B cell (primary cell): ENCODE results near the gene AIF1. TPM values are rescaled to one million over a fixed set of nuclear protein-coding genes. Genes with fewer than 3 reads are reported as not detected.

ENCODE experiments used
- ATAC-seq: fragments of 200-7000 bp; cut with Tn5 transposase; one replicate; pipeline ENCODE4 v1.10.0; 2021; ENCODE audit warnings: low read depth, mild to moderate bottlenecking, moderate number of reproducible peaks, moderate library complexity
- CTCF ChIA-PET: fragments of 350-600 bp; sonication (Branson Sonifier 250); formaldehyde crosslinking; loops from one replicate; lab custom pipeline; 2021; ENCODE audit warnings: antibody characterized with exemption, inconsistent platforms; lab: Charles Lee
- POLR2A ChIA-PET: fragments of 350-600 bp; sonication (Branson Sonifier 250); formaldehyde crosslinking; loops from one replicate; lab custom pipeline; 2021; ENCODE audit warnings: antibody characterized with exemption; lab: Charles Lee
- DNase-seq: peaks from one replicate; pipeline ENCODE4 v3.0.0; 2013
- H2AFZ ChIP-seq: 2 replicates; pipeline ENCODE4 v1.6.1; 2012; ENCODE audit warnings: mild to moderate bottlenecking, low read depth, low read length; ENCODE audit not compliant: insufficient read depth, poor library complexity, severe bottlenecking
- H3K27ac ChIP-seq, 2 donors: 1 replicate in 1 of 2; 2 replicates in 1 of 2; pipeline ENCODE4 v1.5.1; 2012 to 2013; ENCODE audit warnings: low read length in 2 of 2, mild to moderate bottlenecking in 2 of 2, moderate library complexity in 1 of 2
- H3K27me3 ChIP-seq, 4 experiments: fragments of 200-600 bp in 1 of 4; sonication (generic) in 1 of 4; replicated peaks in 1 of 4; 1 replicate in 2 of 4; 2 replicates in 2 of 4; pipeline versions ENCODE4 v1.6.1 to v1.7.0; 2013 to 2016; ENCODE audit warnings: low read length in 3 of 4, mild to moderate bottlenecking in 2 of 4, mixed read lengths in 1 of 4, moderate library complexity in 1 of 4; ENCODE audit not compliant: insufficient read depth in 4 of 4, control insufficient read depth in 3 of 4; ENCODE audit errors: control extremely low read depth in 1 of 4
- H3K36me3 ChIP-seq, 2 experiments: replicated peaks in 1 of 2; 1 replicate in 1 of 2; 2 replicates in 1 of 2; pipeline versions ENCODE4 v1.6.1 to v1.7.1; 2013; ENCODE audit warnings: low read length in 1 of 2; ENCODE audit not compliant: insufficient read depth in 2 of 2, control insufficient read depth in 1 of 2; ENCODE audit errors: control extremely low read depth in 1 of 2, extremely low read depth in 1 of 2
- H3K4me1 ChIP-seq, 2 donors: fragments of 200-600 bp in 1 of 2; sonication (generic) in 1 of 2; 1 replicate in 1 of 2; 2 replicates in 1 of 2; pipeline versions ENCODE4 v1.5.1 to v1.6.1; 2013 to 2017; ENCODE audit warnings: low read length in 2 of 2; ENCODE audit not compliant: control insufficient read depth in 2 of 2, insufficient read depth in 2 of 2
- H3K4me2 ChIP-seq: replicated peaks from 2 replicates; pipeline ENCODE3; 2012; ENCODE audit warnings: mild to moderate bottlenecking, low read depth, low read length; ENCODE audit not compliant: poor library complexity, severe bottlenecking
- H3K4me3 ChIP-seq, 5 experiments: fragments of 200-600 bp in 1 of 5; sonication (generic) in 1 of 5; 1 replicate in 3 of 5; 2 replicates in 2 of 5; pipeline versions ENCODE4 v1.5.1 to v1.7.0; 2011 to 2016; ENCODE audit warnings: low read length in 4 of 5, mild to moderate bottlenecking in 4 of 5, low read depth in 2 of 5, control low read depth in 1 of 5, moderate library complexity in 1 of 5; ENCODE audit not compliant: insufficient read depth in 1 of 5; ENCODE audit errors: control extremely low read depth in 1 of 5, extremely low read depth in 1 of 5
- H3K79me2 ChIP-seq: fragments of 200-600 bp; sonication (generic); one replicate; pipeline ENCODE4 v1.6.0; 2016; ENCODE audit warnings: low read length; ENCODE audit not compliant: control insufficient read depth, insufficient read depth
- H3K9ac ChIP-seq: fragments of 200-600 bp; sonication (generic); 2 replicates; pipeline ENCODE4 v1.6.1; 2017; ENCODE audit warnings: mild to moderate bottlenecking, low read length, moderate library complexity
- H3K9me3 ChIP-seq, 3 donors: one replicate each; pipeline versions ENCODE4 v1.6.1 to v1.7.1; 2013; ENCODE audit warnings: low read length in 2 of 3; ENCODE audit not compliant: control insufficient read depth in 2 of 3, insufficient read depth in 1 of 3; ENCODE audit errors: control extremely low read depth in 1 of 3
- H4K20me1 ChIP-seq: 2 replicates; pipeline ENCODE4 v1.6.0; 2012; ENCODE audit warnings: mild to moderate bottlenecking, low read length; ENCODE audit not compliant: insufficient read depth, control insufficient read depth, poor library complexity, severe bottlenecking
- H3K27ac Mint-ChIP-seq: one replicate; pipeline ENCODE4 v1.8.0; 2021; ENCODE audit warnings: mixed read lengths
- H3K27me3 Mint-ChIP-seq: one replicate; pipeline ENCODE4 v1.8.0; 2021; ENCODE audit warnings: mixed read lengths
- H3K4me1 Mint-ChIP-seq: one replicate; pipeline ENCODE4 v1.8.0; 2021; ENCODE audit warnings: mixed read lengths
- H3K4me3 Mint-ChIP-seq: one replicate; pipeline ENCODE4 v1.8.0; 2021; ENCODE audit warnings: mixed read lengths
- H3K9me3 Mint-ChIP-seq: one replicate; pipeline ENCODE4 v1.8.0; 2022; ENCODE audit warnings: mixed read lengths; ENCODE audit not compliant: insufficient read depth
- EZH2 ChIP-seq: IDR thresholded peaks from 2 replicates; pipeline ENCODE4 v1.6.1; 2012; ENCODE audit warnings: borderline replicate concordance, low read depth, mild to moderate bottlenecking, moderate library complexity, low read length; ENCODE audit not compliant: insufficient read depth, poor library complexity, severe bottlenecking
- WGBS: methylation state at CpG from one replicate; pipeline ENCODE4 v1.1.5; 2013; ENCODE audit warnings: missing lambda C conversion rate; ENCODE audit not compliant: insufficient coverage; 5-methylcytosine and 5-hydroxymethylcytosine counted together
- intact Hi-C: fragments of 100-400 bp; cut with micrococcal nuclease; formaldehyde crosslinking; loops from one replicate; pipeline ENCODE4 v1.10.0; 2022
- polyA plus RNA-seq: library from polyadenylated mRNA; depleted of rRNA; stranded (reverse); fragments of >200 nt; gene quantifications from 2 replicates; pipeline ENCODE4 v1.2.3, GENCODE V29; 2012
- total RNA-seq, 2 donors: library from RNA; stranded (reverse); fragments of 120-200 nt in 1 of 2; gene quantifications; 1 replicate in 1 of 2; 2 replicates in 1 of 2; pipeline versions ENCODE4 v1.2.3 to v1.2.4, GENCODE V29; 2013 to 2022
- TF ChIP-seq, protein P1 (sequence below): fragments of 200-600 bp; IDR thresholded peaks from one replicate; pipeline ENCODE4 v1.8.0; 2022; ENCODE audit warnings: antibody characterized with exemption, mild to moderate bottlenecking

AIF1 gene
- total and polyA plus RNA-seq, 2 donors (not counting 1 experiment from before 2014, with no cell fraction given): 1.3 to 7.5 TPM

DNA sequence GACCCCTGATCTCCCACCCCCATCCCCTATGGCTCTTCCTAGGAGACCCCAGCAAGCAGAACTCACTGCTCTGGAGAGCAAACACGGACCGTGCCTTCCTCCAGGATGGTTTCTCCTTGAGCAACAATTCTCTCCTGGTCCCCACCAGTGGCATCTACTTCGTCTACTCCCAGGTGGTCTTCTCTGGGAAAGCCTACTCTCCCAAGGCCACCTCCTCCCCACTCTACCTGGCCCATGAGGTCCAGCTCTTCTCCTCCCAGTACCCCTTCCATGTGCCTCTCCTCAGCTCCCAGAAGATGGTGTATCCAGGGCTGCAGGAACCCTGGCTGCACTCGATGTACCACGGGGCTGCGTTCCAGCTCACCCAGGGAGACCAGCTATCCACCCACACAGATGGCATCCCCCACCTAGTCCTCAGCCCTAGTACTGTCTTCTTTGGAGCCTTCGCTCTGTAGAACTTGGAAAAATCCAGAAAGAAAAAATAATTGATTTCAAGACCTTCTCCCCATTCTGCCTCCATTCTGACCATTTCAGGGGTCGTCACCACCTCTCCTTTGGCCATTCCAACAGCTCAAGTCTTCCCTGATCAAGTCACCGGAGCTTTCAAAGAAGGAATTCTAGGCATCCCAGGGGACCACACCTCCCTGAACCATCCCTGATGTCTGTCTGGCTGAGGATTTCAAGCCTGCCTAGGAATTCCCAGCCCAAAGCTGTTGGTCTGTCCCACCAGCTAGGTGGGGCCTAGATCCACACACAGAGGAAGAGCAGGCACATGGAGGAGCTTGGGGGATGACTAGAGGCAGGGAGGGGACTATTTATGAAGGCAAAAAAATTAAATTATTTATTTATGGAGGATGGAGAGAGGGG is 41.6 kb upstream of the AIF1 start:
- WGBS: 90% methylated on average over 8 of the region's 9 CpGs
- POLR2A ChIA-PET: interaction anchor here (35.3 to 42.6 kb wide), 2 partner anchors 7 to 11 kb away, joined by 1450 read pairs; partner anchors contain the start of genes ATP6V1G2, LST1, LTA and LTB
- H4K20me1 ChIP-seq: peaks cover 10% of the 10 kb centered on the region
- H3K9ac ChIP-seq: peak overlapping the region; percentile 74
- intact Hi-C loops: no loop called here
- ATAC-seq (no peak), DNase-seq (peak; percentile 14)
- peak overlapping the region; percentile 88 for H3K4me2 ChIP-seq
- no peaks in the 10 kb centered on the region for H3K9me3 ChIP-seq
- peak overlapping the region; percentile 80 to 89 for H3K27ac ChIP-seq
- Mint-ChIP-seq H3K27ac (peak overlapping the region; percentile 93), H3K9me3 (no peaks in the 10 kb centered on the region), H3K27me3 (no peaks in the 10 kb centered on the region), H3K4me3 (peak overlapping the region; percentile 89), H3K4me1 (peaks cover 92% of the 10 kb centered on the region)
- H3K4me3 ChIP-seq: peak overlapping the region in 1 of 5 experiments; percentile 68
- CTCF ChIA-PET: interaction anchor here (0.8 to 35.3 kb wide), 4 partner anchors 10 to 41 kb away, joined by 3 to 2241 read pairs (median 565); partner anchors contain the start of genes ATP6V1G2, LST1, LTA and LTB
- H3K27me3 ChIP-seq: no peaks in the 10 kb centered on the region
- H3K36me3 ChIP-seq: peaks cover 2 to 22% of the 10 kb centered on the region in 2 experiments
- no peak overlapping the region for H2AFZ ChIP-seq
- peaks cover 92% of the 10 kb centered on the region for H3K79me2 ChIP-seq
- TF ChIP-seq EZH2: no peak
- TF ChIP-seq, protein P1, sequence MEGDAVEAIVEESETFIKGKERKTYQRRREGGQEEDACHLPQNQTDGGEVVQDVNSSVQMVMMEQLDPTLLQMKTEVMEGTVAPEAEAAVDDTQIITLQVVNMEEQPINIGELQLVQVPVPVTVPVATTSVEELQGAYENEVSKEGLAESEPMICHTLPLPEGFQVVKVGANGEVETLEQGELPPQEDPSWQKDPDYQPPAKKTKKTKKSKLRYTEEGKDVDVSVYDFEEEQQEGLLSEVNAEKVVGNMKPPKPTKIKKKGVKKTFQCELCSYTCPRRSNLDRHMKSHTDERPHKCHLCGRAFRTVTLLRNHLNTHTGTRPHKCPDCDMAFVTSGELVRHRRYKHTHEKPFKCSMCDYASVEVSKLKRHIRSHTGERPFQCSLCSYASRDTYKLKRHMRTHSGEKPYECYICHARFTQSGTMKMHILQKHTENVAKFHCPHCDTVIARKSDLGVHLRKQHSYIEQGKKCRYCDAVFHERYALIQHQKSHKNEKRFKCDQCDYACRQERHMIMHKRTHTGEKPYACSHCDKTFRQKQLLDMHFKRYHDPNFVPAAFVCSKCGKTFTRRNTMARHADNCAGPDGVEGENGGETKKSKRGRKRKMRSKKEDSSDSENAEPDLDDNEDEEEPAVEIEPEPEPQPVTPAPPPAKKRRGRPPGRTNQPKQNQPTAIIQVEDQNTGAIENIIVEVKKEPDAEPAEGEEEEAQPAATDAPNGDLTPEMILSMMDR: no peak
- peaks cover 80 to 98% of the 10 kb centered on the region in 2 donors for H3K4me1 ChIP-seq
